ENCODE data around the gene WDR47.
"Not testable (repeated sequence)": the region's sequence is repeated elsewhere in the genome, so short reads cannot be mapped to it uniquely, and the experiment has no call there.

The WDR47 gene

DNA sequence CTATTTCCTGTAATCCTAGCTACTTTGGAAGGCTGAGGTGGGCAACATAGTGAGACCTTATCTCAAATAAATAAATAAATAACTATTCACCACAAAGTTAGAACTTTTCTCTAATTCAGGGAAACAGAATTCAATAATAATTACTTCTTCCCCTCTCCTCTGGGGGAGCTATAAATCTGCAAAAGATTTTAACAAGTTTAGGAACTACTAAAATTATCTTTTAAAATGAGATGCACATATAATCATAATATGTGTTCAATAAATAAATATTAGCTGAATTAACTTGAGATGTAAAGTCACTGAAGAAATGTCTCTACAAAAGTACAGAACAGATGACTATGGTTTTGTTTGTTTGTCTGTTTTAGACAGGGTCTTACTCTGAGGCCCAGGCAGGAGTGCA is 14.1 kb downstream of the WDR47 start:
- TF ChIP-seq, protein P1, sequence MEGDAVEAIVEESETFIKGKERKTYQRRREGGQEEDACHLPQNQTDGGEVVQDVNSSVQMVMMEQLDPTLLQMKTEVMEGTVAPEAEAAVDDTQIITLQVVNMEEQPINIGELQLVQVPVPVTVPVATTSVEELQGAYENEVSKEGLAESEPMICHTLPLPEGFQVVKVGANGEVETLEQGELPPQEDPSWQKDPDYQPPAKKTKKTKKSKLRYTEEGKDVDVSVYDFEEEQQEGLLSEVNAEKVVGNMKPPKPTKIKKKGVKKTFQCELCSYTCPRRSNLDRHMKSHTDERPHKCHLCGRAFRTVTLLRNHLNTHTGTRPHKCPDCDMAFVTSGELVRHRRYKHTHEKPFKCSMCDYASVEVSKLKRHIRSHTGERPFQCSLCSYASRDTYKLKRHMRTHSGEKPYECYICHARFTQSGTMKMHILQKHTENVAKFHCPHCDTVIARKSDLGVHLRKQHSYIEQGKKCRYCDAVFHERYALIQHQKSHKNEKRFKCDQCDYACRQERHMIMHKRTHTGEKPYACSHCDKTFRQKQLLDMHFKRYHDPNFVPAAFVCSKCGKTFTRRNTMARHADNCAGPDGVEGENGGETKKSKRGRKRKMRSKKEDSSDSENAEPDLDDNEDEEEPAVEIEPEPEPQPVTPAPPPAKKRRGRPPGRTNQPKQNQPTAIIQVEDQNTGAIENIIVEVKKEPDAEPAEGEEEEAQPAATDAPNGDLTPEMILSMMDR (IDR thresholded peaks at IDR 0.05; ENCODE audit: low read depth, low read length): no peak
- no peak overlapping the region for H3K4me3 ChIP-seq (ENCODE audit: low read depth, low read length)

DNA sequence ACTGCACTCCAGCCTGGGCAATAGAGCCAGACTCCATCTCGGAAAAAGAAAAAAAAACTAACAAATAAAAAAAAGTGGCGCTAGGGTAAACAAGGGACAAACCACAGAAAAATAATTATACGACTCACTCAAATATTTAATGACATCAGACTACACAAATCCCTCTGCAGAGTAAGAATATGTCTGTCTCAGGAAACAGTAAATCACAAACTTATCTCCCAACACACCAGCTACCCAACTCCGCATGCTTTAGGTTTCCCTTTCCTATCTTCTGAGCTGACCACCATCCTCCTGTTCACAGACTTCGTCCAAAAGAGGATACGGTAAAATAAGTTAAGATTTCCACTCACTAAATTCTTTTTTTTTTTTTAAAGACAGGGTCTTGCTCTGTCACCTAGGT is 16.2 kb downstream of the WDR47 start:
- TF ChIP-seq, protein P1 (IDR thresholded peaks at IDR 0.05; ENCODE audit: low read depth, low read length): no peak
- H3K4me3 ChIP-seq (ENCODE audit: low read depth, low read length): no peak overlapping the region

DNA sequence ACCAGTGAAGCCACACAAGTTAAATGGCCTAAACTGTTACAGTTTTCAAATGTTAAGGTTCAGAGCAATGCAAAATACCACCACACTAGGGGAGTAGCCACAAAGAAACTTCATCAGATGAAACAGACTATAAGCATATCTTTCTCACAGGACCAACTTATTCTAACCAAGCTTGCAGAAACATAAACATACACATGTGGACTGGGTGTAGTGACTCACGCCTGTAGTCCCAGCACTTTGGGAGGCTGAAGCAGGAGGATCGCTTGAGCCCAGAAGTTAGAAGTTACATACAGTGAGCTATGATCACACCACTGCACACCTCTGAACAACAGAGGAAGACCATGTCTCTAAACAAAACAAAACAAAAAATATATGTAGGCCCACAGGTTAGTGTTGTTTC is 17.3 kb downstream of the WDR47 start:
- no peak overlapping the region for H3K4me3 ChIP-seq (ENCODE audit: low read depth, low read length)
- TF ChIP-seq, protein P1 (IDR thresholded peaks at IDR 0.05; ENCODE audit: low read depth, low read length): no peak

DNA sequence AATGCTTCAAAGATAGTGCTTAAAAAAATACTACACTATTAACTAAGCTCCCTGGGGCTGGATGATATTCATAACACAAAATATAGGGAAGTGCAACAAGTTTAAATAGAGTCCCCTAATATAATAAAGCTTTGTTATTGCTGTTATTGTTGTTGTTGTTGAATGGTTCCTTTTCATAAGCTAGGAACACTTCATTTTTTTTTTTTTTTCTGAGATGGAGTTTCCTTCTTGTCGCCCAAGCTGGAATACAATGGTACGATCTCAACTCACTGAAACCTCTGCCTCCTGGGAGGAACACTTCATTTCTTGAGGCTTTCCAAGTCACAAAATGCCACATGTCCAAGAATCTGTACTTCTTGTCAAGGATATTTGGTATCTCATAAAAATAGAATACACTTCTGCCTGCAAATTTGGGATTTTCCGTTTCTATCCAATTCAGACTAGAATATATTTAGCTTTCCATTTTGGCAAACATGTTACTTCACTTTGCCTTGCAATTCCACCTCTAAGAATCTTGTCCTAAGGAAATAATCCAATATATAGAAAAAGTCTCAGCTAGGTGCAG is 21.1 kb downstream of the WDR47 start:
- H3K4me3 ChIP-seq (ENCODE audit: low read depth, low read length): no peak overlapping the region
- TF ChIP-seq, protein P1 (IDR thresholded peaks at IDR 0.05; ENCODE audit: low read depth, low read length): no peak

DNA sequence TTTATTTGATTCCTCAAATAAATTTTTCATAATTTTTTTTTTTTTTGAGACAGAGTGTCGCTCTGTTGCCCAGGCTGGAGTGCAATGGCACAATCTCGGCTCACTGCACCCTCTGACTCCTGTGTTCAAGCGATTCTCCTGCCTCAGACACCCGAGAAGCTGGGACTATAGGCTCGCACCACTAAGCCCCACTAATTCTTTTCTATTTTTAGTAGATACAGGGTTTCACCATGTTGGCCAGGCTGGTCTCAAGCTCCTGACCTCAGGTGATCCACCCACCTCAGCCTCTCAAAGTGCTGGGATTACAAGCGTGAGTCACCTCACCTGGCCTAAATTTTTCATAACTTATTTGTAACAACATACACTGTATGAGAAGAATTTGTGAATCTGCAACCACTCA is 24.2 kb downstream of the WDR47 start:
- H3K4me3 ChIP-seq (ENCODE audit: low read depth, low read length): not testable (repeated sequence)

DNA sequence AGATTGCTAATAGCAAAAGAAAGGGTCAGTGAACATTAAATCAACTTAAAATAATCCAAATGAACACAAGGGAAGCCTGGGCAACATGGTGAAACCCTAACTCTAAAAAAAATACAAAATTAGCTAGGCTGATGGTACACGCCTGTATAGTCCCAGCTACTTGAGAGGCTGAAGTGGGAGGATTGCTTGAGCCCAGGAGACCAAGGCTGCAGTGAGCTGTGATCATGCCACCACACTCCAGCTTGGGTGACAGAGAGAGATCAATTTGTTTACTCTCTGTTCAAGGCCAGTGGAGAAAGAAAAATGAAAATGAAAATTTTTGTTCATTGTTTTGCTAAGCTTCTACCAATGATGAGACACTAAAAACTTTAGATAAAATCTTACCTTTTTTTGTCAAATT is 24.8 kb downstream of the WDR47 start:
- no peak overlapping the region for H3K4me3 ChIP-seq (ENCODE audit: low read depth, low read length)
- TF ChIP-seq, protein P1 (IDR thresholded peaks at IDR 0.05; ENCODE audit: low read depth, low read length): no peak

DNA sequence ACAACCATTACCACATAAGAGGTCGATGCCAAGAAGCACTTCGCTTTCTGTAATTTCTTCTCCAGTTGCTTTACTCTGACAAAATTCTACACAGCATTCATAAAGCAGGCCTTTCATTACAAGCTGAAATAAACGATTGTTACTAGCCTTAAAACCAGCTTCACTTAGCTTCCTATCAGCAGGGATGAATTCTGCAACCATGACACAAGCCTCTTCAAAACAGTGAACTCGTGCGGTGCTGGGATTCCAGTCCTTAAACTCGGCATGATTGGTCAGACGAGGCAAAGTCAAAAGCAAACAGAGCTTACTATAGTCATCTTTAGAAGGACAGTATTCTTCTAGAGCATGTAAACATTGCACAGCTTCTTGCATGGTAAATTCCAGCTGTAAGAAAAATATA is 30.6 kb downstream of the WDR47 start:
- H3K4me3 ChIP-seq (ENCODE audit: low read depth, low read length): no peak overlapping the region
- TF ChIP-seq, protein P1 (IDR thresholded peaks at IDR 0.05; ENCODE audit: low read depth, low read length): no peak

DNA sequence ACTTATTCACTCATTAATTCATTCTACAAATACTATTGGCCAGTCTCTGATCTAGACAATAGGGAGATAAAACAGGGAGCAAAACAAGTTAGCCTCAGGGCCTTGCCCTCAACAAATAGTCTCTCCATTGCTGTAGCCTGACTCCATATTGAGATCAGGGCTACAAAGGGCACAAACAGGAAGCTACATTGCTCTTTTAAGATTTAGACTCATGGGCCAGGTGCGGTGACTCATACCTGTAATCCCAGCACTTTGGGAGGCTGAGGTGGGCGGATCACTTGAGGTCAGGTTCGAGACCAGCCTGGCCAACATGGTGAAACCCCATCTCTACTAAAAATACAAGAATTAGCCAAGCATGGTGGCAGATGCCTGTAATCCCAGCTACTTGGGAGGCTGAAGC is 45.3 kb downstream of the WDR47 start:
- H3K4me3 ChIP-seq (ENCODE audit: low read depth, low read length): not testable (repeated sequence)
